Tibial nerve (tissue), 4 donors: ENCODE results near the gene SPINT2.

Experiments used
- EP300 ChIP-seq, 2 donors: sonication (generic); formaldehyde crosslinking; IDR thresholded peaks; one replicate each; pipeline ENCODE4 v1.6.1; 2017; ENCODE audit warnings: antibody characterized with exemption in 2 of 2, mild to moderate bottlenecking in 1 of 2
- POLR2A ChIP-seq, 2 donors: fragments of 450-650 bp; IDR thresholded peaks; one replicate each; pipeline ENCODE4 v1.6.1; 2017; ENCODE audit warnings: antibody characterized with exemption in 2 of 2, mild to moderate bottlenecking in 2 of 2, moderate library complexity in 2 of 2
- TF ChIP-seq, protein P1 (sequence below), 5 experiments: fragments of 200-600 bp in 3 of 5; fragments of 450-650 bp in 2 of 5; sonication (generic) in 3 of 5; IDR thresholded peaks; one replicate each; pipeline ENCODE4 v1.5.1; 2016 to 2019; ENCODE audit warnings: antibody characterized with exemption in 5 of 5, mild to moderate bottlenecking in 3 of 5, moderate library complexity in 2 of 5

DNA sequence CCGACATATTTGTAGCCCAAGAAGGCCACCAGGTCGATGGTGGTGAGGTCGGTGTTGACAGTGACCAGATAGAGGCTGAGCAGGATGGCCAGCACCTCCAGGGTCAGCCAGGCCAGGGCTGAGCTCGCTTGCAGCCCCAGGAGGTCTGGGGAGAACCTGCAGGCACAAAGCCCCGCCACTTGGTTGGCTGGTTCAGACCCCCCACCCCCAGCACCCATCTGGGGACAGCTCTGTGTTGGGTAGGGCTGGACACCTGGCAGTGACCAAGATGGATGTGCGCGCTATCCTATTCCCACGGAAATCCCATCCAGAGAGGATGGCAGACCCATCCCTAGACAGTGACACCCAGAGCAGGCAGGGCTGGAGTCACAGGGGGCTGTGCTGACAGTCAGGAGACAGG is 43.2 kb downstream of the SPINT2 start:
- TF ChIP-seq, protein P1, sequence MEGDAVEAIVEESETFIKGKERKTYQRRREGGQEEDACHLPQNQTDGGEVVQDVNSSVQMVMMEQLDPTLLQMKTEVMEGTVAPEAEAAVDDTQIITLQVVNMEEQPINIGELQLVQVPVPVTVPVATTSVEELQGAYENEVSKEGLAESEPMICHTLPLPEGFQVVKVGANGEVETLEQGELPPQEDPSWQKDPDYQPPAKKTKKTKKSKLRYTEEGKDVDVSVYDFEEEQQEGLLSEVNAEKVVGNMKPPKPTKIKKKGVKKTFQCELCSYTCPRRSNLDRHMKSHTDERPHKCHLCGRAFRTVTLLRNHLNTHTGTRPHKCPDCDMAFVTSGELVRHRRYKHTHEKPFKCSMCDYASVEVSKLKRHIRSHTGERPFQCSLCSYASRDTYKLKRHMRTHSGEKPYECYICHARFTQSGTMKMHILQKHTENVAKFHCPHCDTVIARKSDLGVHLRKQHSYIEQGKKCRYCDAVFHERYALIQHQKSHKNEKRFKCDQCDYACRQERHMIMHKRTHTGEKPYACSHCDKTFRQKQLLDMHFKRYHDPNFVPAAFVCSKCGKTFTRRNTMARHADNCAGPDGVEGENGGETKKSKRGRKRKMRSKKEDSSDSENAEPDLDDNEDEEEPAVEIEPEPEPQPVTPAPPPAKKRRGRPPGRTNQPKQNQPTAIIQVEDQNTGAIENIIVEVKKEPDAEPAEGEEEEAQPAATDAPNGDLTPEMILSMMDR (IDR thresholded peaks at IDR 0.05), result no peak
- TF ChIP-seq POLR2A (IDR thresholded peaks at IDR 0.05) (no peak), EP300 (IDR thresholded peaks at IDR 0.05) (no peak)
